Right lobe of liver (tissue), 4 donors: ENCODE measurements around the gene AOC2.

Experiments used
- CTCF ChIP-seq, 4 donors: fragments of 200-600 bp in 3 of 4; fragments of 450-650 bp in 1 of 4; IDR thresholded peaks; one replicate each; pipeline versions ENCODE4 v1.5.1 to v1.8.0; 2016 to 2022; ENCODE audit warnings: antibody characterized with exemption in 4 of 4, mild to moderate bottlenecking in 2 of 4
- POLR2A ChIP-seq: fragments of 450-650 bp; IDR thresholded peaks from one replicate; pipeline ENCODE4 v1.6.1; 2017; ENCODE audit warnings: antibody characterized with exemption, mild to moderate bottlenecking
- donor health status: DM: no; HTN: no; CAD: no.
- donor health status: DM: no; HTN: no; CAD: no.
- donor health status: DM: no; HTN: yes; CAD: no.

GRCh38 chr17:42843358-42843934 lies 934 bp upstream of the AOC2 start:
- TF ChIP-seq CTCF (IDR thresholded peaks at IDR 0.05) = peak; percentile 91 to 95 (median 94)
- no peak for TF ChIP-seq POLR2A
